GM18508 (cell line): Measurements from ENCODE around the gene PEX11G.
A peak's percentile ranks its signal among the peaks of the same experiment; 100 is the strongest.

Experiments used
- ATAC-seq: cut with Tn5 transposase; IDR thresholded peaks from one replicate; pipeline ENCODE4 v1.9.1; 2021; ENCODE audit warnings: moderate number of reproducible peaks; ENCODE audit not compliant: insufficient read depth, unreplicated experiment

The PEX11G gene

GRCh38 chr19:7522072-7522922 lies 33.5 kb upstream of the PEX11G start, which contains the start of gene MCOLN1:
TSS of gene MCOLN1 (plus strand) at chr19:7522624. CDS start at chr19:7522751, 127 bp downstream.
- ATAC-seq: peak; percentile 59

DNA sequence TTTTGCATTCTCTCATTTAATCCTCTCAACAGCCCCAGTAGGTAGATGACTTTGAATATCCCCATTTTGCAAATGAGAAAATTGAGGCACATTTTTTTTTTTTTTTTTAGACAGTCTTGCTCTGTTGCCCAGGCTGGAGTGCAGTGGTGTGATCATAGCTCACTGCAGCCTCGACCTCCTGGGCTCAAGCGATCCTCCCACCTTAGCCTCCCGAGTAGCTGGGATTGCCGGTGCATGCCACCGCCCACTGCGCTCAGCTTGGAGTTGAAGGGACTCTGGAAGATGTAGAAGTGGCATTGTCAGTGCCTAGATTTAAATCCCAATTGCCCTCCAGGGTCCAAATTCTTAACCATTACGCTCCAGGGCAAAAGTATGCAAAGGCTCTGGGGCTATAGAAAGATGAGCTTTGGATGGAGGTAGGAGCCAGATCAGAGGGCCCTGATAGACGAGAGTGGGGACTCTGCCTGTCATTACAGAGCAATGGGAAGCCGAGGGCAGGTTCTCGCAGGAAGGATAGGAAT lies 32.8 kb upstream of the PEX11G start:
- ATAC-seq: no peak

- ATAC-seq: no peak
Observed at GRCh38 chr19:7520131-7521051, 31.6 kb upstream of the PEX11G start.

DNA sequence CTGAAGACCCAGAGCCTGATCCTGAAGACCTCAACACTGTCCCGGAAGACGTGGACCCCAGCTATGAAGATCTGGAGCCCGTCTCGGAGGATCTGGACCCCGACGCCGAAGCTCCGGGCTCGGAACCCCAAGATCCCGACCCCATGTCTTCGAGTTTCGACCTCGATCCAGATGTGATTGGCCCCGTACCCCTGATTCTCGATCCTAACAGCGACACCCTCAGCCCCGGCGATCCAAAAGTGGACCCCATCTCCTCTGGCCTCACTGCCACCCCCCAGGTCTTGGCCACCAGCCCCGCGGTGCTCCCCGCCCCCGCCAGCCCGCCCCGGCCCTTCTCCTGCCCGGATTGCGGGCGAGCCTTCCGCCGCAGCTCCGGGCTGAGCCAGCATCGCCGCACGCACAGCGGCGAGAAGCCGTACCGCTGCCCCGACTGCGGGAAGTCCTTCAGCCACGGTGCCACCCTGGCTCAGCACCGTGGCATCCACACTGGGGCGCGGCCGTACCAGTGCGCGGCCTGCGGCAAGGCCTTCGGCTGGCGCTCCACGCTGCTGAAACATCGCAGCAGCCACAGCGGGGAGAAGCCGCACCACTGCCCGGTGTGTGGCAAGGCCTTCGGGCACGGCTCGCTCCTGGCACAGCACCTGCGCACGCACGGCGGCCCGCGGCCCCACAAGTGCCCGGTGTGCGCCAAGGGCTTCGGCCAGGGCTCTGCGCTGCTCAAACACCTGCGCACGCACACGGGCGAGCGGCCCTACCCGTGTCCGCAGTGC lies 30.7 kb upstream of the PEX11G start:
- no peak for ATAC-seq

DNA sequence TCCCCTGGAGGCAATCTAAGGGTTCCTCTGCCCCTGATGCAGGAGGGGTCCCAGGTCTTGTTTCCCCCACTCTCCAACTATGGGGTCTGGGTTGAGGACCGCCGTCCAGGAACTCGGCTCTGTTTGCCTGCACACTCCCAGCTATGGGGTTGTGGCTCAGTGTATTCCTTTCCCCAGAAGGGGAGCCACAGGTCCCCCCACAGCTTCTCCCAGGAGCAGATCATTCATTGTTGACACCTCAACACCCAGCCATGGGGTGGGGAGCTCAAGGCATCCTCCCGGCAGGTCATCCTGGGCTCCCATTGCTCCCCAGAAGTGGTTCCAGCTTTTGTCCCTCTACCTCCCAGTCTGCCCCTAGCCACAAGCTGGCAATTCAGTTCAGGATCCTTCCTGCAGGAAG lies 28.0 kb upstream of the PEX11G start:
- ATAC-seq: no peak

- no peak for ATAC-seq
Observed at GRCh38 chr19:7516333-7516732, 27.5 kb upstream of the PEX11G start.

DNA sequence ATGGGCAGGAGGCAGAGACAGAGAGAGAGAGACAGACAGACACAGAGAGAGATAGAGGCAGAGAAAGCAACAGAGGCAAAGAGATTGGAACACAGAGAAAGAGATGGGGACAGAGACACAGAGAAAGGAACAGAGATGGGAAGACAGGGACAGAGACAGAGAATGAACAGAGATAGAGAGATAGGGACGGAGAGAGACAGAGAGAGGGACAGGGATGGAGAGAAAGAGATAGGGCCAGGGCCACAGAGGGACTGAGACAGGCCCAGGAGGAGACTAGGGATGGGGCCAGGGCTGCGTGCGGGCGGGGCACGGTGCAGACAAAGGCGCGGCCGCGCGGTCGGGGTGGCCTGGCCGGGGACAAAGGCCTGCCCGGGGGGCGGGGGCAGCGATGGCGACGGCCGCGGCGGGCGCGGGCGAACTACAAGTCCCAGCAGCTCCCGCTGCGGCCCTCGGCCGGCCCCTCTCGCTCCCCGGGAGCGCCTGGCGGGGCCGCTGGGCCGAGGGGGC lies 26.9 kb upstream of the PEX11G start, which contains the start of gene ZNF358:
TSS of gene ZNF358 (plus strand) at position 459 of the 507 bp plus-strand sequence. CDS start 3,140 bp downstream, outside the sequence.
- no peak for ATAC-seq

DNA sequence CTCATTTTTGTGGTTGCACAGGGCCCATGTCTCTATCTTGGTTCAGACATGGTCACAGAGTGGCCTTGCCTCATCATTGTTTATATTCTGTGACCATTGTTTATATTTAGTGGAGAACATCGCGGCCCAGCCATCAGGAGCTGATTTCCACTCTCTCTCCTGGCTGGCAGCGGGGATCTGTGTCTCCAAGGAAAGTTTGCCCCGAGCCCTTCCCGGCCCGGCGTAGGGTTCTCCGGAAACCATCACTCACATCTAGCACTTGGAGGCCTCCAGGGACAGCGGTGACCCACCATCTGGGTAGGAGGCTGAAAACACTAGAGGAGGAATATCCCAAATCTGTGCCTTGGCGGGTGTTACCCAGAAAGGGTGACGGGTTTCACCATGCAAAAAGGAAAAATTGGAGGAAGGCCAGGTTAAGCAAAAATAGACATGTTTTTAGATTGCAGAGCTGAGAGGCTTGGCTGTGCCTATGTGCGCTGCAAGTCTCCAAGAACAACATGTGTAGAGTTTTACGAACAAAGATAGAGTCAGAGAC lies 26.3 kb upstream of the PEX11G start:
- no peak for ATAC-seq

GRCh38 chr19:7513809-7514642 lies 25.2 kb upstream of the PEX11G start:
- no peak for ATAC-seq

DNA sequence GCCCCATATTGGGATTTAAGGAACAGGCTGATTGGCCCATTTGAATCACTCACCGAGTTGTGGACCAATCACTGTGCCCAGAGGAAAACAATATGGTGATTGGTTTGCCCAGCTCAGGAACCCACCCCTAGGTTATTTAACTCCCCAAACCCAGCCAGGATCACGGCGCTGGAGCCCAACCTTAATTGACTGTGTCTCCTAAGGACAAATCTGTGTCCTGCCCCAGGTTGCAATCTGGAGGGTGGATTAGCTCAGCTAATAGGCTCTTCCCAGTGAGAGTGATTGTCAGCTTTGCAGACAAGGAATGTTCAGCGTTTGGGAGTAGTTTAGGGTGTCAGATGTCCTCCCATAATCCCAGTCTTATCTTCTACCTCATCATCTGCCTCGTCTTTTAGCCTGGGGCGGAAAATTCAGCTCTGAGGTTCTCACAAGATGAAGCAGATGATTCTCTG lies 23.6 kb upstream of the PEX11G start:
- ATAC-seq: no peak

DNA sequence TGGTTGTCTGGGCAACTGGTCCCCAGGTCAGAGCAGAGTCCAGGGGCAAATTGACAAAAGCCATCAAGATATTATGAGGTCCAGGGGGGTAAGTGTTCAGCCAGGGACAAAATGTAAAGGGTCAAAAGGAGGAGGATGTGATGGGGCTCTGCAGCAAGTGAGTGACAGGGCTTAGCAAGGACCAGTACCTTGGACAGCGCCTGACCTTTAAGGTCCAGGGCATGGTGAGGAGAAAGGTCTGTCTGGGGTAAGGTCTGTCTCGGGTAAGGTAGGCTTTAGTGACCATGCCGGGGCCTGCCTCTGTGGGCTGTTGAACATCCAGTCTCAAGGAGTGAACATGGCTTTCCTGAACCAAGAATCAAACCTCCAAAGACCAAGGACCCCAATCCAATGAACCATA lies 20.8 kb upstream of the PEX11G start:
- no peak for ATAC-seq

DNA sequence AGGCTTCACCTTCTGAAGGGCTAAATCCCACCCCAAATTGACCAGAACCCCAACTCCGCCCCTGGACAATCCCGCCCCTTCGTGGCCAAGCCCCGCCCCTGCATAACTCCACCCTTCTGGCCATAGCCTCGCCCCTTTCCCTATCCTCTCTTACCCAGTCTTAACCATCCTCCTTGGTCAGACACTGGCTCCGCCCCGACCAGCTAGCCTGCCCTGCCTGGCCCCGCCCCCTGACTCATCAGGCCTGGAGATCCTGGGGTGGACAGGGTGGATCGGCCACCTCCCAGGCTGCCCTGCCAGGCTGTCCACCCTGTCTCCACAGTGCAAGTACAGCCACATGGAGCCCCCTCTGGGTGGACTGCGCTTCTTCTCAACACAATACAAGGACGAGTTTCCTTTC lies 19.0 kb upstream of the PEX11G start:
- no peak for ATAC-seq

DNA sequence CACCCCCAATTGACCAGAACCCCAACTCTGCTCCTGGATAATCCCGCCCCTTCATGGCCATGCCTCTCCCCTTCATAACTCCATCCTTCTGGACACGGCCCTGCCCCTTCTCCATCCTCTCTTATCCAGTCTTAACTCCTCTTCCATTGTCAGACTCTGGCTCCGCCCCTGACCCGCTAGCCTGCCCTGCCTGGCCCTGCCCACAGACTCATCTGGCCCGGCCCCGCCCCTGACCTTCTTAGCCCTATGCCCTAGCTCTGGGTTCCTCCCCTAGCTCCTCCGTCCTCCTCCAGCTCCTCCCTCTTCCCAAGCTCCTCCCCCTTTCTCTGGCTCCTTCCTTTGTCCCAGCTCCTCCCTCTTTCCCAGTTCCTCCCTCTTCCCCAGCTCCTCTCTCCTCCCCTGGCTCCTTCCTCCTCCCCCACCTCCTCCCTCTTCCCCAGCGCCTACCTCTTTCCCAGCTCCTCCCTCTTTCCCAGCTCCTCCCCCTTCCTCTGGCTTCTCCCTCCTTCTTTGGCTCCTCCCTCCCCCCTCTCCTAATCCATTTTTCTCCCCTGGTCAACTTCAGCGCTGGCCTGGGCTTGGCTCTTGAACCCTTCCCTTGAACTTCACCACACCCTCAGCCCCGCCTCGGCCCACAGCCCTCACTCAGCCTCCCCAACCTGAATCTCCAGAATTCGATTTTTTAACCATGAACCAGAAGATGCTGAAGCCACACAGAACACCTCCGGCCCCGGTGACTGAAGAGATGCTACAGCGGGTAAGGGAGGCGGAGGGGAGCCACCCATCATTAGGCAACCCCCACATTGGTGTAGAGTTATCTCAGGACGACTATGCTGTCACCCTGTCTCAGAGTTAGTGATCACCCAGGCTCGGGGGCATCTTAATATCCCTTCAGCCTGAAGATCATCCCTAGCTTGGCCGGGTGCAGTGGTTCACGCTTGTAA lies 17.8 kb upstream of the PEX11G start:
- ATAC-seq: no peak

DNA sequence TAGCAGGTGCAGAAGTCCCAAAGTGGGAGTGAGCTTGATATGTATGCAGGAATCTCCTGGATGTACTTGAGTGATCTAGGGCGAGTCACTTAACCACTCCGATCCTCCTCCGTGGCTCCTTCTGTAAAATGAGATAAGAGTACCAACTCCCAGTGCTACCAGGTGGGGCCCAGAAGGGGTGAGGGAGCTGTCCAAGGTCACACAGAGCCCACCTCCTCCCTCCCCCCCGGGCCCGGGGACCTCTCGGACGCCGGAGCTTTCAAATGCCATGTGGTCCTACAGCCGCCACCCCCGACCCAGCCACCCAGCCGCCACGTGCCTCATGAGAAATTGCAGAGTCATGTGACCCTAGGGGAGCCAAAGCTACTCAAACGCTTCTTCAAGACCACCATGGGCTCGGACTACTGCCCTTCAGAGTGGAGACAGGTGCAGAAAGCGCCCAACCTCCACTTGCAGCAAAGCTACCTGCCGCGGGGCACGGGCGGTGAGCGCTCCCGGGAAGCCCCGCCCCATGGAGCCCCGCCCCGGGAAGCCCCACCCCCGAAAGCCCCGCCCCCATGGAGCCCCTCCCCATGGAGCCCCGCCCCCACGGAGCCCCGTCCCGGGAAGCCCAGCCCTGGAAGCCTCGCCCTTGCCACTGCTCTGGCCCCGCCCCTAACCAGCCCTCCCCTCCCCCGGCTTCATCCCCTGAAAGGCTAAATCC lies 17.0 kb upstream of the PEX11G start:
- no peak for ATAC-seq

DNA sequence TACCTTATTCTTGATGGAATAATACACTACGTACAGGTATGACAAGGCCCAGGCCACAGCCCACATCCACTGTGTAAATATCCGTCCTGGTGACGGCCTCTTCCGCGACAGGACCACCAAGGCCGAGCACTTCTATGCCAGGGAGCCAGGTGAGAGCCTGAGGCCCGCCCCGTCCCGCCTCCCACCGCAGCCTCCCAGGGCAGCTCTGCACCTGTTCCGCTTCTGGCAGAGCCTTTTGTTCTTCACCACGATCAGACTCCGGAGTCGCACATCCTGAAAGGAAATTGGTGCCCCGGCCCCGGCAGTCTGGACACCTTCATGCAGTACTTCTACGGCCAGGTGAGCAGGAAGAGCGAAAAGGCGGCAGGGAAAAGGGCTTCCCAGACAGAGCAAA lies 16.4 kb upstream of the PEX11G start:
- ATAC-seq: no peak

GRCh38 chr19:7504684-7505083 lies 15.8 kb upstream of the PEX11G start:
- ATAC-seq: no peak

DNA sequence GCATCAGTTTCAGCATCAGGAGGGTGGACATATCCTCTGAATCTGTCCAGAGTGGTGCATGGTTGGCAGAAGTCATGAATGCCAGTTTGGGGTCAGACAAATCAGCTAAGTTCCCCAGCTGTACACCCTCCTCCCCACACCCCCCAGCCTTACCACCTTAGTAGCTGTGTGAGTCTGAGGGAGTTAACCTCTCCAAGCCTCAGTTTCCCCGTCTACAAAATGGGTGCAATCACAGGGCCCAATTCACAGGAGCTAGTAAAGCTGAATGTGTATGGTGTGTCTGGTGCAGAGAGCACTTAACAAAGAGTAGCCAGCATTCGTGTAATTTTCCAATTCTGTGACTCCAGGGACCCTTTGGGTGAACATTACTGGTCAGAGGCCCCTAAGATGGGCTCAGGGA lies 13.7 kb upstream of the PEX11G start:
- ATAC-seq: no peak
